HCT116 (cell line): ENCODE measurements around the gene DENND10. TPM values are rescaled to one million over a fixed set of nuclear protein-coding genes. Genes with fewer than 3 reads are reported as not detected.

Source experiments
- ATAC-seq: fragments of 200-7000 bp; cut with Tn5 transposase; 2 replicates; pipeline ENCODE4 v1.9.1; 2020; ENCODE audit warnings: mild to moderate bottlenecking, moderate library complexity
- BruUV-seq: library from RNA; stranded (reverse); fragments of 400-500 nt; replicated peaks from 2 replicates; lab custom pipeline; 2021; lab: Mats Ljungman, UMichigan
- CTCF ChIA-PET: fragments of 300-600 bp; sonication (Branson Sonifier 250); formaldehyde crosslinking; loops from one replicate; lab custom pipeline; 2021; ENCODE audit warnings: antibody characterized with exemption; lab: Charles Lee
- POLR2A ChIA-PET: fragments of 300-600, 350-600 bp; sonication (Branson Sonifier 250); formaldehyde crosslinking; loops from one replicate; lab custom pipeline; 2021; ENCODE audit warnings: antibody characterized with exemption; lab: Charles Lee
- RAD21 ChIA-PET, 2 experiments: fragments of 300-600 bp; sonication (Branson Sonifier 250); formaldehyde crosslinking; loops; one replicate each; lab custom pipeline; 2023; ENCODE audit warnings: low total read pairs in 2 of 2; ENCODE audit not compliant: uncharacterized antibody in 2 of 2, unreplicated experiment in 2 of 2, low non-redundant PET in 1 of 2; lab: Charles Lee
- DNase-seq: peaks from one replicate; pipeline ENCODE4 v3.0.0-alpha.2; 2010; ENCODE audit warnings: low read depth, low spot score
- H2AFZ ChIP-seq: fragments of 200-600 bp; shearing (Covaris generic), sonication (generic); 2 replicates; pipeline ENCODE4 v1.6.1; 2017; ENCODE audit warnings: low read depth, mixed run types, mixed read lengths, antibody characterized with exemption, low read length; ENCODE audit not compliant: poor library complexity, severe bottlenecking
- H3K27ac ChIP-seq: 2 replicates; pipeline ENCODE4 v1.5.1; 2012; ENCODE audit warnings: low read depth, low read length
- H3K27me3 ChIP-seq: fragments of 200-600 bp; sonication (generic); 2 replicates; pipeline ENCODE4 v1.6.1; 2016; ENCODE audit warnings: mixed run types, low read length, mixed read lengths; ENCODE audit not compliant: insufficient read depth
- H3K36me3 ChIP-seq, 2 experiments: fragments of 200-500 bp in 1 of 2; fragments of 200-600 bp in 1 of 2; sonication (Bioruptor generic) in 1 of 2; sonication (generic) in 1 of 2; 2 replicates each; pipeline versions ENCODE4 v1.5.1 to v1.6.1; 2014 to 2016; ENCODE audit warnings: low read length in 2 of 2, inconsistent platforms in 1 of 2, mixed read lengths in 1 of 2, mixed run types in 1 of 2; ENCODE audit not compliant: insufficient read depth in 2 of 2, control insufficient read depth in 1 of 2
- H3K4me1 ChIP-seq, 2 experiments: fragments of 200-600 bp in 1 of 2; sonication (generic) in 1 of 2; 2 replicates each; pipeline versions ENCODE4 v1.5.1 to v1.6.1; 2012 to 2017; ENCODE audit warnings: low read length in 2 of 2, inconsistent platforms in 1 of 2, mild to moderate bottlenecking in 1 of 2, mixed read lengths in 1 of 2, mixed run types in 1 of 2, moderate library complexity in 1 of 2; ENCODE audit not compliant: insufficient read depth in 2 of 2, control insufficient read depth in 1 of 2
- H3K4me2 ChIP-seq: fragments of 200-600 bp; sonication (generic); 2 replicates; pipeline ENCODE4 v1.6.1; 2017; ENCODE audit warnings: mixed run types, low read length, mixed read lengths
- H3K4me3 ChIP-seq, 2 experiments: fragments of 200-600 bp in 1 of 2; sonication (generic) in 1 of 2; replicated peaks in 1 of 2; 2 replicates each; pipeline ENCODE4 v1.5.1; 2011 to 2016; ENCODE audit warnings: low read length in 2 of 2, control low read depth in 1 of 2, low read depth in 1 of 2, mild to moderate bottlenecking in 1 of 2, mixed read lengths in 1 of 2, mixed run types in 1 of 2
- H3K79me2 ChIP-seq: fragments of 200-600 bp; sonication (generic); 2 replicates; pipeline ENCODE4 v1.6.1; 2017; ENCODE audit warnings: mild to moderate bottlenecking, mixed run types, low read length, moderate library complexity, mixed read lengths; ENCODE audit not compliant: insufficient read depth
- H3K9ac ChIP-seq: fragments of 200-600 bp; sonication (generic); 2 replicates; pipeline ENCODE4 v1.6.1; 2016; ENCODE audit warnings: low read length, mixed read lengths
- H3K9me2 ChIP-seq: fragments of 200-600 bp; sonication (generic), shearing (Covaris generic); 2 replicates; pipeline ENCODE4 v1.6.1; 2017; ENCODE audit warnings: mixed run types, mild to moderate bottlenecking, moderate library complexity; ENCODE audit not compliant: insufficient read depth
- H3K9me3 ChIP-seq, 2 experiments: fragments of 200-500 bp in 1 of 2; fragments of 200-600 bp in 1 of 2; sonication (Bioruptor generic) in 1 of 2; sonication (generic) in 1 of 2; 2 replicates each; pipeline ENCODE4 v1.6.1; 2014 to 2017; ENCODE audit warnings: low read length in 2 of 2, mixed read lengths in 2 of 2, inconsistent platforms in 1 of 2, low read depth in 1 of 2, mild to moderate bottlenecking in 1 of 2, mixed run types in 1 of 2, moderate library complexity in 1 of 2; ENCODE audit not compliant: control insufficient read depth in 1 of 2, insufficient read depth in 1 of 2
- H4K20me1 ChIP-seq: fragments of 200-600 bp; sonication (generic), shearing (Covaris generic); 2 replicates; pipeline ENCODE4 v1.6.1; 2017; ENCODE audit warnings: mixed run types, mild to moderate bottlenecking, moderate library complexity; ENCODE audit not compliant: insufficient read depth
- ATF3 ChIP-seq: IDR thresholded peaks from 2 replicates; pipeline ENCODE4 v1.6.1; 2012
- CBX3 ChIP-seq: IDR thresholded peaks from 2 replicates; pipeline ENCODE4 v1.6.1; 2012; ENCODE audit warnings: low read depth
- CEBPB ChIP-seq: IDR thresholded peaks from 2 replicates; pipeline ENCODE4 v1.6.1; 2012; ENCODE audit warnings: low read depth
- EGR1 ChIP-seq: IDR thresholded peaks from 2 replicates; pipeline ENCODE4 v1.6.1; 2012; ENCODE audit warnings: low read depth
- ELF1 ChIP-seq: IDR thresholded peaks from 2 replicates; pipeline ENCODE4 v1.6.1; 2012; ENCODE audit warnings: low read depth, borderline replicate concordance
- FOSL1 ChIP-seq: IDR thresholded peaks from 2 replicates; pipeline ENCODE4 v1.6.1; 2012; ENCODE audit warnings: low read depth
- JUND ChIP-seq: IDR thresholded peaks from 2 replicates; pipeline ENCODE4 v1.6.1; 2012
- MAX ChIP-seq: IDR thresholded peaks from 2 replicates; pipeline ENCODE4 v1.6.1; 2012
- RAD21 ChIP-seq: IDR thresholded peaks from 2 replicates; pipeline ENCODE4 v1.6.1; 2012; ENCODE audit warnings: low read depth, mild to moderate bottlenecking
- SIN3A ChIP-seq: IDR thresholded peaks from 2 replicates; pipeline ENCODE4 v1.6.1; 2012; ENCODE audit warnings: low read depth
- SP1 ChIP-seq: IDR thresholded peaks from 2 replicates; pipeline ENCODE4 v1.6.1; 2012; ENCODE audit warnings: low read depth
- ZBTB33 ChIP-seq: IDR thresholded peaks from 2 replicates; pipeline ENCODE4 v1.6.1; 2011; ENCODE audit warnings: mild to moderate bottlenecking, low read length, moderate library complexity; ENCODE audit not compliant: insufficient replicate concordance; ENCODE audit errors: extremely low read depth
- ZFX ChIP-seq: fragments of 450-650 bp; IDR thresholded peaks from 2 replicates; pipeline ENCODE4 v1.6.1; 2017
- ZNF274 ChIP-seq: fragments of 200-500 bp; sonication (Bioruptor generic); IDR thresholded peaks from 2 replicates; pipeline ENCODE4 v1.6.1; 2014; ENCODE audit warnings: mild to moderate bottlenecking, low read depth, low read length, inconsistent platforms
- intact Hi-C: fragments of 100-400 bp; cut with micrococcal nuclease; formaldehyde crosslinking; loops from 2 replicates; pipeline ENCODE4 v1.10.0; 2022
- total RNA-seq: library from RNA; stranded (reverse); gene quantifications from one replicate; pipeline ENCODE4 v1.2.1, GENCODE V29; 2021; ENCODE audit not compliant: unreplicated experiment

DENND10 gene
- total RNA-seq, 1 experiment from 2014 or later, result 47.5 TPM

- no peaks in the 10 kb centered on the region for H3K9me3 ChIP-seq
- no peak for TF ChIP-seq RAD21
- no peak for TF ChIP-seq FOSL1
- TF ChIP-seq ZNF274, result no peak
- TF ChIP-seq ATF3, result no peak
- no peak for TF ChIP-seq ZBTB33
- no peak for TF ChIP-seq SP1
- no peak for TF ChIP-seq EGR1
- TF ChIP-seq ZFX, result no peak
- TF ChIP-seq CEBPB, result no peak
- TF ChIP-seq CBX3, result no peak
- no peak for TF ChIP-seq SIN3A
- TF ChIP-seq MAX, result no peak
- TF ChIP-seq ELF1, result no peak
- no peak for TF ChIP-seq JUND
- no peak overlapping the region for H3K9ac ChIP-seq
- no peaks in the 10 kb centered on the region for H4K20me1 ChIP-seq
- H3K79me2 ChIP-seq, result peaks cover 12% of the 10 kb centered on the region
- POLR2A ChIA-PET, result interaction anchor here (0.6 to 1.4 kb wide), 3 partner anchors 12 to 20 kb away, joined by 3 to 5 read pairs (median 4); no protein-coding TSS in a partner anchor
- peak overlapping the region; percentile 98 for H2AFZ ChIP-seq
- H3K9me2 ChIP-seq, result no peaks in the 10 kb centered on the region; the same call in 1 of the 2 replicates
- RAD21 ChIA-PET, result no interaction called here
- 0 out of 4 replicates have a peak, but pooled peaks cover 0 to under 1% of the 10 kb centered on the region in 2 experiments for H3K36me3 ChIP-seq
- no TSS peak for BruUV-seq
- CTCF ChIA-PET, result interaction anchor here (0.7 to 1.2 kb wide), 3 partner anchors 9 to 95 kb away, joined by 3 read pairs; no protein-coding TSS in a partner anchor
- intact Hi-C loops, result no loop called here
- peak overlapping the region; percentile 39; the same call in 1 of the 2 replicates for H3K4me2 ChIP-seq
- no peak overlapping the region for H3K4me3 ChIP-seq
- ATAC-seq (no peak), DNase-seq (no peak)
- no peak overlapping the region for H3K27ac ChIP-seq
- peaks cover 4 to 22% of the 10 kb centered on the region in 2 experiments for H3K4me1 ChIP-seq
- no peaks in the 10 kb centered on the region for H3K27me3 ChIP-seq
These were observed 541 bp upstream of the DENND10 start for GRCh38 chr10:119103241-119103902.
